A673 (cell line): ENCODE results near the gene IPP. TPM values are rescaled to one million over a fixed set of nuclear protein-coding genes. Genes with fewer than 3 reads are reported as not detected.

ENCODE experiments used
- BruUV-seq: library from RNA; stranded (reverse); fragments of 400-500 nt; replicated peaks from 2 replicates; lab custom pipeline; 2021; lab: Mats Ljungman, UMichigan
- CTCF ChIA-PET: fragments of 300-600 bp; sonication (Branson Sonifier 250); formaldehyde crosslinking; loops from one replicate; lab custom pipeline; 2022; ENCODE audit warnings: antibody characterized with exemption; lab: Charles Lee
- POLR2A ChIA-PET: fragments of 300-600 bp; sonication (Branson Sonifier 250); formaldehyde crosslinking; loops from one replicate; lab custom pipeline; 2022; ENCODE audit warnings: antibody characterized with exemption; ENCODE audit not compliant: low non-redundant PET; lab: Charles Lee
- DNase-seq: peaks from one replicate; pipeline ENCODE4 v3.0.0-alpha.2; 2015; ENCODE audit warnings: low spot score
- H3K27ac ChIP-seq: fragments of 200-600 bp; sonication (generic); 2 replicates; pipeline ENCODE4 v1.5.1; 2016; ENCODE audit warnings: mixed run types, low read depth, mild to moderate bottlenecking, mixed read lengths, antibody characterized with exemption, low read length; ENCODE audit not compliant: poor library complexity, severe bottlenecking
- H3K27me3 ChIP-seq: fragments of 200-600 bp; sonication (generic); replicated peaks from 2 replicates; pipeline ENCODE4 v1.6.1; 2017; ENCODE audit warnings: mixed run types, low read depth, mild to moderate bottlenecking, mixed read lengths, antibody characterized with exemption, low read length; ENCODE audit not compliant: insufficient read depth, poor library complexity
- H3K36me3 ChIP-seq: fragments of 200-600 bp; sonication (generic); 2 replicates; pipeline ENCODE4 v1.6.1; 2016; ENCODE audit warnings: mixed run types, mild to moderate bottlenecking, mixed read lengths, antibody characterized with exemption, low read length; ENCODE audit not compliant: insufficient read depth, poor library complexity, severe bottlenecking
- H3K4me1 ChIP-seq: fragments of 200-600 bp; sonication (generic); 2 replicates; pipeline ENCODE4 v1.6.1; 2017; ENCODE audit warnings: mixed run types, mild to moderate bottlenecking, mixed read lengths, antibody characterized with exemption, low read length; ENCODE audit not compliant: insufficient read depth, poor library complexity, severe bottlenecking
- H3K4me3 ChIP-seq: fragments of 200-600 bp; sonication (generic); 2 replicates; pipeline ENCODE4 v1.5.1; 2016; ENCODE audit warnings: low read depth, mixed run types, mild to moderate bottlenecking, mixed read lengths, low read length; ENCODE audit not compliant: poor library complexity, severe bottlenecking
- H3K9me3 ChIP-seq: fragments of 200-600 bp; sonication (generic); 2 replicates; pipeline ENCODE4 v1.6.1; 2016; ENCODE audit warnings: mixed run types, low read depth, mild to moderate bottlenecking, mixed read lengths, antibody characterized with exemption, low read length; ENCODE audit not compliant: poor library complexity, severe bottlenecking
- CTCF ChIP-seq: fragments of 300-800, 200-600 bp; sonication (generic); conservative IDR thresholded peaks from 2 replicates; pipeline ENCODE4 v1.5.1; 2017; ENCODE audit warnings: low read depth, mild to moderate bottlenecking, antibody characterized with exemption, low read length, moderate library complexity, mixed read lengths
- EZH2 ChIP-seq: fragments of 200-600 bp; sonication (generic); IDR thresholded peaks from 2 replicates; pipeline ENCODE4 v1.6.1; 2017; ENCODE audit warnings: borderline replicate concordance, low read depth, mild to moderate bottlenecking, mixed read lengths, antibody characterized with exemption, low read length; ENCODE audit not compliant: poor library complexity, severe bottlenecking
- intact Hi-C: fragments of 100-400 bp; cut with micrococcal nuclease; formaldehyde crosslinking; loops from one replicate; pipeline ENCODE4 v1.10.0; 2022; ENCODE audit not compliant: unreplicated experiment
- total RNA-seq: library from RNA; stranded (reverse); gene quantifications from 2 replicates; pipeline ENCODE4 v1.2.3, GENCODE V29; 2021

IPP gene
- total RNA-seq, 1 experiment from 2014 or later: 15.7 TPM

DNA sequence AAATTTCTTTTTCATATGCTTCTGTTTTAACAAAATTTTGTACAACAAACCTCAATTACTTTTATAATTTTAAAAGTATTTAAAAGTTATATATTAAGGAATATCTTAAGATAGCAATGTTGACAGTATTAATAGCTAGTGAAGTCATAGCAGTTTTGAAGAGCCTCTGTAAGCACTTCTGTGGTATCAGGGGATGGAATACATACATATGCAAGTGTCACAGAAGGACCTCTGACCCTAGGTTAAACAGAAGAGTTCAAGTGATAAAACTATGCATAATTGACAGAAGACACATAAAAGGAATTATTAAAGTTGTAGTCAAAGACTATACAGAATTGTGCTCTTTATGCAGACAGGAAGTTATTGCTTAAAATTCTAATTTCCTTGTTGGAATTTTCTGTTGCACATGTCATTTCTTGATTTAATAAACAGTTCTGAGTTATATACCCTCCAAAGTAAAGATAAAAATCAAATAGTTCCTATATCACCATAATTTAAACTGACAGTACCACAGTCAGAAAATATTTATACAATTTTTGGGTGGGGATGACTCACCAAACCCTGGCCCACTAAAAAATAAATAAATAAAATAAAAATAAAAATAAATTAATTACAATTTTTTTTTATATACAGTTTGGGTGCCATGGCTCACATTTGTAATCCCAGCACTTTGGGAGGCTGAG, 27.1 kb downstream of the IPP start:
- ChIA-PET POLR2A (interaction anchor here (0.6 kb wide), 1 partner anchor 26 kb away, joined by 3 read pairs; no protein-coding TSS in a partner anchor), CTCF (no interaction called here)
- no peak for DNase-seq
- no peak for TF ChIP-seq CTCF
- H3K36me3 ChIP-seq: no peaks in the 10 kb centered on the region
- no peaks in the 10 kb centered on the region for H3K4me1 ChIP-seq
- H3K4me3 ChIP-seq: no peak overlapping the region
- no peak overlapping the region for H3K27ac ChIP-seq
- no peaks in the 10 kb centered on the region for H3K27me3 ChIP-seq
- no TSS peak for BruUV-seq
- H3K9me3 ChIP-seq: no peaks in the 10 kb centered on the region
- intact Hi-C loops: no loop called here

DNA sequence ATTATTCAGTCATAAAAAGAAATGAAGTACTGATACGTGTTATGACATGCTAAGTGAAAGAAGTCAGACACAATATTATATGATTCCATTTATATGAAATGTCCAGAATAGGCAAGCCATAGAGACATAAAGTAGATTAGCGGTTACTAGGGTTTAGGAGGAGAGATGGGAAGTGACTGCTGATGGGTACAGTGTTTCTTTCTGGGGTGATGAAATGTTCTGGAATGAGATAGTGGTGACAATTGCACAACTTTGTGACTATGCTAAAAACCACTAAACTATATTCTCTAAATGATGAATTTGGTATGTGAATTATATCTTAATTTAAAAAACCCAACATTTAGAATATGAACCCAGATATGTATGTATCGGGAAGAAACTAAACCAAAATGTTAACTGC, 27.6 kb downstream of the IPP start:
- Histone ChIP-seq H3K27ac (no peak overlapping the region), H3K4me3 (no peak overlapping the region), H3K27me3 (no peaks in the 10 kb centered on the region), H3K9me3 (no peaks in the 10 kb centered on the region), H3K4me1 (no peaks in the 10 kb centered on the region), H3K36me3 (no peaks in the 10 kb centered on the region)
- BruUV-seq: no TSS peak
- no peak for DNase-seq
- intact Hi-C loops: no loop called here
- no peak for TF ChIP-seq EZH2
- TF ChIP-seq CTCF: no peak
- POLR2A ChIA-PET: interaction anchor here (0.6 kb wide), 1 partner anchor 26 kb away, joined by 3 read pairs; no protein-coding TSS in a partner anchor
- CTCF ChIA-PET: no interaction called here

- no peak overlapping the region for H3K27ac ChIP-seq
- ChIA-PET POLR2A (no interaction called here), CTCF (no interaction called here)
- DNase-seq: no peak
- H3K9me3 ChIP-seq: no peaks in the 10 kb centered on the region
- no peaks in the 10 kb centered on the region for H3K4me1 ChIP-seq
- intact Hi-C loops: no loop called here
- no peak for TF ChIP-seq CTCF
- TF ChIP-seq EZH2: no peak
- BruUV-seq: no TSS peak
- H3K4me3 ChIP-seq: no peak overlapping the region
- no peaks in the 10 kb centered on the region for H3K27me3 ChIP-seq
- peaks cover 3% of the 10 kb centered on the region for H3K36me3 ChIP-seq
Observed at GRCh38 chr1:45721207-45721606, 29.2 kb downstream of the IPP start.
